HG03378 (cell line): ENCODE data around the gene SAPCD2.
"Not testable (repeated sequence)": the region's sequence is repeated elsewhere in the genome, so short reads cannot be mapped to it uniquely, and the experiment has no call there.

Source experiments
- ATAC-seq: cut with Tn5 transposase; IDR thresholded peaks from one replicate; pipeline ENCODE4 v1.9.1; 2021; ENCODE audit warnings: mild to moderate bottlenecking, moderate library complexity; ENCODE audit not compliant: unreplicated experiment

SAPCD2 gene

GRCh38 chr9:137066096-137066861, 4.1 kb downstream of the SAPCD2 start:
- no peak for ATAC-seq

GRCh38 chr9:137065336-137065967, 4.9 kb downstream of the SAPCD2 start:
- ATAC-seq, result no peak

GRCh38 chr9:137064880-137065164, 5.5 kb downstream of the SAPCD2 start:
- ATAC-seq, result no peak

GRCh38 chr9:137064027-137064879, 6.1 kb downstream of the SAPCD2 start:
- ATAC-seq, result no peak

- ATAC-seq, result no peak
Measured at GRCh38 chr9:137063311-137064026, 6.9 kb downstream of the SAPCD2 start.

- ATAC-seq, result not testable (repeated sequence)
Measured at GRCh38 chr9:137062798-137063197, 7.6 kb downstream of the SAPCD2 start.

- no peak for ATAC-seq
Measured at GRCh38 chr9:137062384-137062783, 8.0 kb downstream of the SAPCD2 start.

- no peak for ATAC-seq
Measured at GRCh38 chr9:137058521-137059234, 11.7 kb downstream of the SAPCD2 start.

- ATAC-seq, result no peak
Measured at GRCh38 chr9:137057545-137057944, 12.8 kb downstream of the SAPCD2 start.

- ATAC-seq, result no peak
Measured at GRCh38 chr9:137056739-137057415, 13.5 kb downstream of the SAPCD2 start.

- no peak for ATAC-seq
Measured at GRCh38 chr9:137055385-137056364, 14.7 kb downstream of the SAPCD2 start.

GRCh38 chr9:137054932-137055384, 15.4 kb downstream of the SAPCD2 start:
- no peak for ATAC-seq

GRCh38 chr9:137053944-137054931, 16.1 kb downstream of the SAPCD2 start, which contains the start of gene ENTPD2:
ENTPD2 (minus strand) TSS chr9:137054061; CDS start chr9:137053997, 64 bp downstream.
- no peak for ATAC-seq

- ATAC-seq, result no peak
Measured at GRCh38 chr9:137052998-137053943, 17.1 kb downstream of the SAPCD2 start.

GRCh38 chr9:137052293-137052692, 18.1 kb downstream of the SAPCD2 start:
- no peak for ATAC-seq

GRCh38 chr9:137051145-137051724, 19.1 kb downstream of the SAPCD2 start:
- ATAC-seq, result no peak
